HCT116 (cell line): ENCODE results near the gene SLC17A2.

ENCODE experiments used
- EZH2 ChIP-seq: fragments of 200-600 bp; sonication (generic); IDR thresholded peaks from 2 replicates; pipeline ENCODE4 v1.6.1; 2017; ENCODE audit warnings: antibody characterized with exemption, mixed run types
- TF ChIP-seq, protein P1 (sequence below): IDR thresholded peaks from 2 replicates; pipeline ENCODE4 v1.6.1; 2012
- TF ChIP-seq, protein P2 (sequence below), 3 experiments: fragments of 200-600 bp in 1 of 3; sonication (generic) in 1 of 3; IDR thresholded peaks in 2 of 3; conservative IDR thresholded peaks in 1 of 3; 2 replicates each; pipeline ENCODE4 v1.5.1; 2012 to 2017; ENCODE audit warnings: low read depth in 2 of 3, low read length in 2 of 3, antibody characterized with exemption in 1 of 3, borderline replicate concordance in 1 of 3, control low read depth in 1 of 3, mild to moderate bottlenecking in 1 of 3, mixed read lengths in 1 of 3, mixed run types in 1 of 3, moderate library complexity in 1 of 3; ENCODE audit not compliant: insufficient read depth in 1 of 3

DNA sequence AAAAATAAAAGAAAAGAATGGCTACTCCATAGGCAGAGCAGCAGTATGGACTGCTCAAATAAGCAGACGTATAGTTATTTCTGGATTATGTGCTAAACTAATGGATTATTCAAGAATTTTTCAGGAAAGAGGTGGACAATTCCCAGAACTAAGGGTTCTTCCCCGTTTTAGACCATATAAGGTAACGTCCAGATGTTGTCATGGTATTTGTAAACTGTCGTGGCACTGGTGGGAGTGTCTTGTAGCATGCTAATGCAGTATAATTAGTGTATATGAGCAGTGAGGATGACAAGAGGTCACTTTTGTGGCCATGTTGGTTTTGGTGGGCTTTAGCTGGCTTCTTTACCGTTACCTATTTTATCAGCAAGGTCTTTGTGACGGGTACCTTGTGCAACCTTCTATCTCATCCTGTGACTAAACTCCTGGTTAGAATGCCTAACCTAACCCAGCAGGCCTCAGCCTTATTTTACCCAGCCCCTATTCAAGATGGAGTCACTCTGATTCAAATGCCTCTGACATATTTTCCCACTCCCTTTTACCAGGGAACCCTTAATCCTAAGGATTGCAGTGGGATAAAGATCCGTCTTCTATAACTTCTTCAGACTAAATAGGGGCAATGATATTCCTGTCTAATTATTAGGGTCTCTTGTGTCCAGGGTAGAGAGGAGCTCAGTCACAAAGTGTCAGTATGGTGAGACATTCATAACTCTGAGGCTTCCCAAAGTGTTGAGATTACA is 21.0 kb upstream of the SLC17A2 start:
- TF ChIP-seq EZH2 = no peak
- TF ChIP-seq, protein P1, sequence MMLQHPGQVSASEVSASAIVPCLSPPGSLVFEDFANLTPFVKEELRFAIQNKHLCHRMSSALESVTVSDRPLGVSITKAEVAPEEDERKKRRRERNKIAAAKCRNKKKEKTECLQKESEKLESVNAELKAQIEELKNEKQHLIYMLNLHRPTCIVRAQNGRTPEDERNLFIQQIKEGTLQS = no peak
- TF ChIP-seq, protein P2, sequence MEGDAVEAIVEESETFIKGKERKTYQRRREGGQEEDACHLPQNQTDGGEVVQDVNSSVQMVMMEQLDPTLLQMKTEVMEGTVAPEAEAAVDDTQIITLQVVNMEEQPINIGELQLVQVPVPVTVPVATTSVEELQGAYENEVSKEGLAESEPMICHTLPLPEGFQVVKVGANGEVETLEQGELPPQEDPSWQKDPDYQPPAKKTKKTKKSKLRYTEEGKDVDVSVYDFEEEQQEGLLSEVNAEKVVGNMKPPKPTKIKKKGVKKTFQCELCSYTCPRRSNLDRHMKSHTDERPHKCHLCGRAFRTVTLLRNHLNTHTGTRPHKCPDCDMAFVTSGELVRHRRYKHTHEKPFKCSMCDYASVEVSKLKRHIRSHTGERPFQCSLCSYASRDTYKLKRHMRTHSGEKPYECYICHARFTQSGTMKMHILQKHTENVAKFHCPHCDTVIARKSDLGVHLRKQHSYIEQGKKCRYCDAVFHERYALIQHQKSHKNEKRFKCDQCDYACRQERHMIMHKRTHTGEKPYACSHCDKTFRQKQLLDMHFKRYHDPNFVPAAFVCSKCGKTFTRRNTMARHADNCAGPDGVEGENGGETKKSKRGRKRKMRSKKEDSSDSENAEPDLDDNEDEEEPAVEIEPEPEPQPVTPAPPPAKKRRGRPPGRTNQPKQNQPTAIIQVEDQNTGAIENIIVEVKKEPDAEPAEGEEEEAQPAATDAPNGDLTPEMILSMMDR (IDR thresholded peaks at IDR 0.05 in 2 of 3, conservative IDR thresholded peaks at IDR 0.05 in 1 of 3; ENCODE audit: borderline replicate concordance in 1 of 3, insufficient read depth in 1 of 3, low read depth in 2 of 3, low read length in 2 of 3) = no peak
